Endothelial cell (in vitro differentiated cells): ENCODE data around the gene MOXD1. TPM values are rescaled to one million over a fixed set of nuclear protein-coding genes. Genes with fewer than 3 reads are reported as not detected.

ENCODE experiments used
- DNase-seq: peaks from one replicate; pipeline ENCODE4 v3.0.0; 2021; ENCODE audit warnings: low spot score
- H3K27ac Mint-ChIP-seq: one replicate; pipeline ENCODE4 v1.8.0; 2021; ENCODE audit warnings: mixed read lengths, inconsistent platforms; ENCODE audit not compliant: unreplicated experiment
- H3K27me3 Mint-ChIP-seq: one replicate; pipeline ENCODE4 v1.8.0; 2021; ENCODE audit warnings: mild to moderate bottlenecking, moderate library complexity, mixed read lengths, inconsistent platforms; ENCODE audit not compliant: unreplicated experiment
- H3K36me3 Mint-ChIP-seq: one replicate; pipeline ENCODE4 v1.8.0; 2021; ENCODE audit warnings: mild to moderate bottlenecking, low read depth, mixed read lengths, inconsistent platforms; ENCODE audit not compliant: unreplicated experiment
- H3K4me1 Mint-ChIP-seq: one replicate; pipeline ENCODE4 v1.8.0; 2021; ENCODE audit warnings: mild to moderate bottlenecking, mixed read lengths, inconsistent platforms; ENCODE audit not compliant: unreplicated experiment
- H3K4me3 Mint-ChIP-seq: one replicate; pipeline ENCODE4 v1.8.0; 2021; ENCODE audit warnings: mild to moderate bottlenecking, mixed read lengths, inconsistent platforms; ENCODE audit not compliant: unreplicated experiment
- H3K9me3 Mint-ChIP-seq: one replicate; pipeline ENCODE4 v1.8.0; 2021; ENCODE audit warnings: mixed read lengths, inconsistent platforms; ENCODE audit not compliant: unreplicated experiment
- CTCF ChIP-seq: fragments of 200-600 bp; sonication (generic); IDR thresholded peaks from one replicate; pipeline ENCODE4 v1.5.0; 2021; ENCODE audit warnings: antibody characterized with exemption; ENCODE audit not compliant: unreplicated experiment
- total RNA-seq: library from RNA; stranded (reverse); fragmentation: NEBNext Ultra II Directional; extraction: Animal tissue kit (Norgen Biotek cat#: 25700); gene quantifications from one replicate; pipeline ENCODE4 v1.2.1, GENCODE V29; 2021; ENCODE audit not compliant: unreplicated experiment

MOXD1 gene
- total RNA-seq, 1 donor from 2014 or later = 0.08 TPM

- H3K4me3 Mint-ChIP-seq = no peak overlapping the region
- no peak overlapping the region for H3K27ac Mint-ChIP-seq
- no peak for TF ChIP-seq CTCF
- H3K27me3 Mint-ChIP-seq = no peaks in the 10 kb centered on the region
- no peaks in the 10 kb centered on the region for H3K9me3 Mint-ChIP-seq
- H3K36me3 Mint-ChIP-seq = no peaks in the 10 kb centered on the region
- H3K4me1 Mint-ChIP-seq = no peaks in the 10 kb centered on the region
- no peak for DNase-seq
Measured at GRCh38 chr6:132364306-132365074, 36.8 kb downstream of the MOXD1 start.

- H3K36me3 Mint-ChIP-seq = no peaks in the 10 kb centered on the region
- no peaks in the 10 kb centered on the region for H3K9me3 Mint-ChIP-seq
- H3K4me3 Mint-ChIP-seq = no peak overlapping the region
- H3K4me1 Mint-ChIP-seq = no peaks in the 10 kb centered on the region
- no peak overlapping the region for H3K27ac Mint-ChIP-seq
- TF ChIP-seq CTCF = no peak
- no peak for DNase-seq
- no peaks in the 10 kb centered on the region for H3K27me3 Mint-ChIP-seq
Measured at GRCh38 chr6:132362442-132363185, 38.7 kb downstream of the MOXD1 start.

GRCh38 chr6:132361101-132361500, 40.2 kb downstream of the MOXD1 start:
- no peaks in the 10 kb centered on the region for H3K9me3 Mint-ChIP-seq
- H3K36me3 Mint-ChIP-seq = no peaks in the 10 kb centered on the region
- H3K4me3 Mint-ChIP-seq = no peak overlapping the region
- H3K27me3 Mint-ChIP-seq = no peaks in the 10 kb centered on the region
- no peaks in the 10 kb centered on the region for H3K4me1 Mint-ChIP-seq
- TF ChIP-seq CTCF = no peak
- DNase-seq = no peak
- no peak overlapping the region for H3K27ac Mint-ChIP-seq

GRCh38 chr6:132359886-132360285, 41.4 kb downstream of the MOXD1 start:
- no peaks in the 10 kb centered on the region for H3K4me1 Mint-ChIP-seq
- H3K27ac Mint-ChIP-seq = no peak overlapping the region
- no peak for DNase-seq
- no peak overlapping the region for H3K4me3 Mint-ChIP-seq
- H3K9me3 Mint-ChIP-seq = no peaks in the 10 kb centered on the region
- no peaks in the 10 kb centered on the region for H3K27me3 Mint-ChIP-seq
- no peaks in the 10 kb centered on the region for H3K36me3 Mint-ChIP-seq
- TF ChIP-seq CTCF = no peak

GRCh38 chr6:132357120-132357519, 44.2 kb downstream of the MOXD1 start:
- TF ChIP-seq CTCF = no peak
- no peaks in the 10 kb centered on the region for H3K9me3 Mint-ChIP-seq
- no peaks in the 10 kb centered on the region for H3K4me1 Mint-ChIP-seq
- H3K27ac Mint-ChIP-seq = no peak overlapping the region
- no peaks in the 10 kb centered on the region for H3K27me3 Mint-ChIP-seq
- DNase-seq = no peak
- H3K4me3 Mint-ChIP-seq = no peak overlapping the region
- no peaks in the 10 kb centered on the region for H3K36me3 Mint-ChIP-seq
